ENCODE data around the gene RAET1L.
"Not testable (repeated sequence)": the region's sequence is repeated elsewhere in the genome, so short reads cannot be mapped to it uniquely, and the experiment has no call there.

RAET1L gene

GRCh38 chr6:150046943-150047342, 21.6 kb upstream of the RAET1L start:
- no peak overlapping the region for H3K4me3 ChIP-seq (ENCODE audit: low read depth, low read length)

- no peak overlapping the region for H3K4me3 ChIP-seq (ENCODE audit: low read depth, low read length)
Measured at GRCh38 chr6:150044621-150045145, 19.4 kb upstream of the RAET1L start.

GRCh38 chr6:150043501-150044412, 18.4 kb upstream of the RAET1L start:
- H3K4me3 ChIP-seq (ENCODE audit: low read depth, low read length) = no peak overlapping the region

- H3K4me3 ChIP-seq (ENCODE audit: low read depth, low read length) = no peak overlapping the region
Measured at GRCh38 chr6:150043096-150043495, 17.8 kb upstream of the RAET1L start.

GRCh38 chr6:150038202-150039062, 13.1 kb upstream of the RAET1L start:
- H3K4me3 ChIP-seq (ENCODE audit: low read depth, low read length) = peak overlapping the region; percentile 37

DNA sequence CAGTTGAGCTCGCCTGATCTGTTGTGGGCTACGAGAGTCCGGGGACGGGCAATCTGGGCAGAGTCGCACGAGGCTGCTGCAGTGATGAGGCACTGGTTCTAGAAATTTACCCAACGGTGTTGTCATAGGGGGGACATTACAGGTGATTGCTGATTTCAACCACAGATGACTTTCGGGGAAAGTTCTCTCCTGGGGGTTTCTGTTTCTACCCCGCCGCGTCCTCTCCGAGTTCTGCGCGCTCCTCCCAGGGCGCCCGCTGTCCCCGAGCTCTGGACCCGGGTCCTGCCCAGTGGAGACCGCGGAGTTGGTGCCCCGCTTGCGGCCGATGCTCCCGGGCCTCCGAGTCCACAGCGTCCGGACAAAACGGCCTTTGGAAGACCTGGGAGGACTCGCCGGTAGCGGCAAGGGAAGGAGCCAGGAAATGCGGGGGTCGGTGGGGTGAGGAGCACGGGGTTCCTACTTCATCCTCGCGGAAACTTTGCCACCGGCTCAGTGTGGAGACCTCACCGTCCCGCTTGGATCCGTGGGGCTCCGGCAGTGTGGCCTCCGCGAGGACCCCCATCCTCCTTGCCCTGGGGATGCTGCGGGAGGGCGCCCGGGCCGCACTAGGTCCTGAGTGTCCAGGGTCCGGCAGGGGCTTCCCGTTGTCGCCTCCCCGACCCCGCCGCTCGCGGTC, 12.3 kb upstream of the RAET1L start:
- H3K4me3 ChIP-seq (ENCODE audit: low read depth, low read length) = peak overlapping the region; percentile 37

DNA sequence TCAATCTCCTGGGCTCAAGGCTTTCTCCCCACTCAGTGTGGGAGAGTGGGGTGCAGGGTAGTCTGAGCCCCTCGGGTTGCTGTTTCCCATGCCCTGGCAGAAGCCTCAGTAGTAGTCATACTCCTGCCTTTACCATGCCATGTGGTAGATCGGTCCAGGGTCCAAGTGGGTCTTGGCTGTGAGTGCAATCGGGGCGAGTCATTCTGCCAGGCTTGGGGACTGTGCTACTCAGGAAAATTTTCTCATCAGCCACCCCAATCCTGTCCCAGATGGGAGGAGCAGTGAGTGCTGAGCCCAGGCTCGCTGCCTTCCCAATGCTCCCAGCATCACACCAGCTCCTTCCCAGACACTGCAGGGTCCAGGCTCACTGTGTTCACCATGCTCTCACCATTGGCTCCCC, 10.7 kb upstream of the RAET1L start:
- no peak overlapping the region for H3K4me3 ChIP-seq (ENCODE audit: low read depth, low read length)

GRCh38 chr6:150033207-150033771, 8.0 kb upstream of the RAET1L start:
- no peak overlapping the region for H3K4me3 ChIP-seq (ENCODE audit: low read depth, low read length)

GRCh38 chr6:150032598-150032997, 7.3 kb upstream of the RAET1L start:
- H3K4me3 ChIP-seq (ENCODE audit: low read depth, low read length) = no peak overlapping the region

GRCh38 chr6:150030611-150031010, 5.3 kb upstream of the RAET1L start:
- no peak overlapping the region for H3K4me3 ChIP-seq (ENCODE audit: low read depth, low read length)

DNA sequence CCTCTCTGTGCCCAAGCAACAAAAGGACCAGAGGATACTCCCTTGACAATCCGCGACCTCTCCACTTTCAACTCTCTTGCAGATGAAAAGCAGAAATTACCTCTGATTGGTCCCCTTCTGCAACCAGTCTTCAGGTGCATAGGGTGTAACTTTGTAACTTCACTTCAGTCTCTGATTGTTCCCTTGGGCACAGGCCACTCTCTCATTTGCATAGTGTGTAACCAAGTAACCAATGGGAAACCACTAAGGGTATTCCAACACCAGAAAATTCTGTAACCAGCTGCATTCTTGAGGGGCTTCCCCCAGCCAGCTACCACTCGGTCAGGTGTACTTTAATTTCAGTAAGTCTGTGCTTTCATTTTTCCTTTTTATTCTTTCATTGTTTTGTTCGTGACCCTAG, 4.4 kb upstream of the RAET1L start:
- no peak overlapping the region for H3K4me3 ChIP-seq (ENCODE audit: low read depth, low read length)

DNA sequence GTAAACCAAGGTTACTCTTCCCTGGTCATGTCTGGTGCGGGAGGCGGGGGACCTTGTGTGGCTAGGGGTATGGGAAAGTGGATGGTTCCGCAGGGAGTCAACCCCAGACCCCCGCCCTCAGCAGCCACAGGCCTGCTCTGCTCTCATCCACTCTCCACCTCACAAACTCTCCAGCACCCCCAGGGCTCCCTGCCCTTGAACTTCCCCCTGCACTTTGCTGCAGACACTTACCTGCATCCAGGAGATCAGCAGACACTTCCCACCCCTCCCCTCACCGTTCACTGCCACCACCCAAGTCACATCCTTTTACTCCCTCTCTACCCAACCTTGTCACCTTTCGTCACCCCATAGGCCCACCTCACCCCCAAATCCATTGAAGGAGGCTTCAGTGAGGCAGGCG, 3.9 kb upstream of the RAET1L start:
- no peak overlapping the region for H3K4me3 ChIP-seq (ENCODE audit: low read depth, low read length)

GRCh38 chr6:150028799-150029198, 3.5 kb upstream of the RAET1L start:
- H3K4me3 ChIP-seq (ENCODE audit: low read depth, low read length) = no peak overlapping the region

- H3K4me3 ChIP-seq (ENCODE audit: low read depth, low read length) = no peak overlapping the region
Measured at GRCh38 chr6:150027806-150028565, 2.7 kb upstream of the RAET1L start.

- no peak overlapping the region for H3K4me3 ChIP-seq (ENCODE audit: low read depth, low read length)
Measured at GRCh38 chr6:150026976-150027805, 1.9 kb upstream of the RAET1L start.

GRCh38 chr6:150024646-150025155, 631 bp downstream of the RAET1L start:
- no peak overlapping the region for H3K4me3 ChIP-seq (ENCODE audit: low read depth, low read length)

DNA sequence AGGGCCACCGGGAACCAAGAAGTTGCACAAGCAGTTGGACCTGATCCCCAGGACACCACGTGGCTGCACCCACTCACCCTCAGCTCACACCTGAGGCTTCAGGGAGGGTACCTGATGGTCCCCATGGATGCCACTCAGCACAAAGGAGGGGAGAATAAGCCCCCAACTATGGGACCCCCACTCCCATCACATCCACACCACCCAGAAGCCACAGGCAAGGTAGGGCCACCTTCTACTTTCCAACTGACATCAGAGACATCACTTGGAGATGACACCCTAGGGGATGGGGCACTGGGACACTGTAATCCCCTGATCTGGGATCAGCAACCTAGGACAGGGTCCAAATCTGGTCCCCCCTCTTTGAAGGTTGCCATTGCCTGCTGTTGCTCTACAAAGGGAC, 1.3 kb downstream of the RAET1L start:
- H3K4me3 ChIP-seq (ENCODE audit: low read depth, low read length) = not testable (repeated sequence)

- not testable (repeated sequence) for H3K4me3 ChIP-seq (ENCODE audit: low read depth, low read length)
Measured at GRCh38 chr6:150021870-150022269, 3.5 kb downstream of the RAET1L start.

Measured in iPS-11a (cell line).